ENCODE results near the gene ATAT1. TPM values are rescaled to one million over a fixed set of nuclear protein-coding genes. Genes with fewer than 3 reads are reported as not detected.

Gene ATAT1
- total and polyA plus RNA-seq, 2 of the 4 experiments (the other 2 are of a cell fraction) = 5.6 to 15.5 TPM

DNA sequence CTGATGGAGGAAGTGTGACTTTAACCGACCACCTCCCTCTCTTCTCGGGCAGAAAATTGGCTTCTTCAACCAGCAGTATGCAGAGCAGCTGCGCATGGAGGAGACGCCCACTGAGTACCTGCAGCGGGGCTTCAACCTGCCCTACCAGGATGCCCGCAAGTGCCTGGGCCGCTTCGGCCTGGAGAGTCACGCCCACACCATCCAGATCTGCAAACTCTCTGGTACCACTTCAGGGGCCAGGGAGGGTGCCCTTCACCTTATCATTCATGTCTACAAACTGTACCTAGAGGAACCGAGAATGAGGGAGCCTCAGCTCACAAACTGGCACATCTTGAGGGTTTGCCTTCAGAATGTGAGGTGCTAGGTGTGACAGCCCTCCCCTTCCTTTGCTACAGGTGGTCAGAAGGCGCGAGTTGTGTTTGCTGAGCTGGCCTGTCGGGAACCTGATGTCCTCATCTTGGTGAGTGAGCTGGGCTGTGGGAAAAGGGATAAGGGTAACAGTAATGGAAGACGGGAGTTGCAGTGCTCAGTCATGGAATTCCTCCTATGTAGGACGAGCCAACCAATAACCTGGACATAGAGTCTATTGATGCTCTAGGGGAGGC lies 36.8 kb upstream of the ATAT1 start:
- DNase-seq (no peak), ATAC-seq (ENCODE audit: low read depth) (no peak)
- H3K9ac ChIP-seq (ENCODE audit: low read depth, low read length) = no peak overlapping the region
- H2AK9ac ChIP-seq (replicated peaks; ENCODE audit: low read depth, low read length, poor library complexity) = no peak overlapping the region
- H3K23ac ChIP-seq (ENCODE audit: low read depth, low read length) = no peak overlapping the region
- H3K4ac ChIP-seq (ENCODE audit: low read depth, low read length) = no peak overlapping the region
- dilution Hi-C loops (cut with HindIII; ENCODE audit: low sequenced_read_pairs, unreplicated experiment) = no loop called here
- peaks cover 64% of the 10 kb centered on the region for H3K36me3 ChIP-seq (ENCODE audit: control insufficient read depth, insufficient read depth, low read length)
- CTCF ChIA-PET = interaction anchor here (1.4 kb wide), 1 partner anchor 44 kb away, joined by 3 read pairs; no protein-coding TSS in a partner anchor
- POLR2A ChIA-PET (ENCODE audit: unreplicated experiment) = interaction anchor here (0.6 kb wide), 1 partner anchor 94 kb away, joined by 3 read pairs; no protein-coding TSS in a partner anchor
- H2BK20ac ChIP-seq (ENCODE audit: low read depth, low read length) = no peak overlapping the region
- WGBS, 2 experiments (ENCODE audit: extremely low coverage in 2 of 2, insufficient read length in 1 of 2) = 100% methylated on average over 1 of the region's 15 CpGs; no CpG with 5 or more reads in 1 of the 2 experiments
- H2BK5ac ChIP-seq (ENCODE audit: low read depth, low read length, poor library complexity, severe bottlenecking) = no peak overlapping the region
- intact Hi-C loops (cut with micrococcal nuclease) = no loop called here
- no peak overlapping the region for H2BK120ac ChIP-seq (ENCODE audit: low read depth, low read length)
- no peak overlapping the region for H3K4me2 ChIP-seq (ENCODE audit: low read depth, low read length)
- H3K27ac ChIP-seq (ENCODE audit: insufficient read depth, low read length) = peak overlapping the region; percentile 85; the same call in 1 of the 2 replicates
- H3K14ac ChIP-seq (replicated peaks; ENCODE audit: low read depth, low read length) = no peak overlapping the region
- H3K9me3 ChIP-seq (ENCODE audit: control insufficient read depth, insufficient read depth, low read length) = no peaks in the 10 kb centered on the region
- H4K91ac ChIP-seq (ENCODE audit: insufficient read depth, low read depth, low read length) = no peak overlapping the region
- H3K4me3 ChIP-seq (ENCODE audit: insufficient read depth, low read depth, low read length) = no peak overlapping the region
- H3K79me1 ChIP-seq (ENCODE audit: low read depth in 1 of 2, low read length in 2 of 2) = peaks cover 16 to 18% of the 10 kb centered on the region in 2 experiments
- H4K20me1 ChIP-seq (ENCODE audit: insufficient read depth, low read length) = peaks cover 5% of the 10 kb centered on the region; the same call in 1 of the 2 replicates
- in situ Hi-C loops (cut with MboI; ENCODE audit: low sequenced_read_pairs) = no loop called here
- no peaks in the 10 kb centered on the region for H3K27me3 ChIP-seq (ENCODE audit: control insufficient read depth, insufficient read depth, low read length)
- no peak overlapping the region for H3K56ac ChIP-seq (ENCODE audit: extremely low read depth, insufficient read depth, low read length)
- peaks cover 7% of the 10 kb centered on the region for H3K4me1 ChIP-seq (ENCODE audit: control insufficient read depth, insufficient read depth, low read length)
- H4K5ac ChIP-seq (ENCODE audit: low read depth, low read length) = no peak overlapping the region
- no peak overlapping the region for H2AK5ac ChIP-seq (ENCODE audit: low read depth, low read length)
- no peak overlapping the region for H2AFZ ChIP-seq (replicated peaks; ENCODE audit: low read length, poor library complexity)
- no TSS peak for BruUV-seq (replicated peaks)
- H4K8ac ChIP-seq (ENCODE audit: low read depth in 2 of 2, low read length in 2 of 2) = no peak overlapping the region
- H3K18ac ChIP-seq (ENCODE audit: low read depth, low read length) = no peak overlapping the region
- TF ChIP-seq POLR2A (IDR thresholded peaks at IDR 0.05; ENCODE audit: low read depth, low read length) (no peak), BHLHE40 (IDR thresholded peaks at IDR 0.05; ENCODE audit: low read depth, low read length) (no peak), SMC3 (IDR thresholded peaks at IDR 0.05; ENCODE audit: low read depth, low read length) (no peak), MAZ (IDR thresholded peaks at IDR 0.05; ENCODE audit: borderline replicate concordance, low read depth, low read length) (no peak), RFX5 (IDR thresholded peaks at IDR 0.05; ENCODE audit: low read depth, low read length) (no peak)
- TF ChIP-seq, protein P1, sequence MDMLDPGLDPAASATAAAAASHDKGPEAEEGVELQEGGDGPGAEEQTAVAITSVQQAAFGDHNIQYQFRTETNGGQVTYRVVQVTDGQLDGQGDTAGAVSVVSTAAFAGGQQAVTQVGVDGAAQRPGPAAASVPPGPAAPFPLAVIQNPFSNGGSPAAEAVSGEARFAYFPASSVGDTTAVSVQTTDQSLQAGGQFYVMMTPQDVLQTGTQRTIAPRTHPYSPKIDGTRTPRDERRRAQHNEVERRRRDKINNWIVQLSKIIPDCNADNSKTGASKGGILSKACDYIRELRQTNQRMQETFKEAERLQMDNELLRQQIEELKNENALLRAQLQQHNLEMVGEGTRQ (IDR thresholded peaks at IDR 0.05; ENCODE audit: low read depth, low read length) = no peak
- no peak overlapping the region for H2BK15ac ChIP-seq (ENCODE audit: low read depth, low read length)
- no peaks in the 10 kb centered on the region; the same call in 1 of the 2 replicates for H3K9me1 ChIP-seq (ENCODE audit: insufficient read depth, low read length)
